PC-3 (cell line): ENCODE data around the gene GRIN2A. TPM values are rescaled to one million over a fixed set of nuclear protein-coding genes. Genes with fewer than 3 reads are reported as not detected.

Experiments used
- ATAC-seq: fragments of 200-7000 bp; cut with Tn5 transposase; 2 replicates; pipeline ENCODE4 v1.9.1; 2020; ENCODE audit warnings: mild to moderate bottlenecking, moderate library complexity
- BruUV-seq: library from RNA; stranded (reverse); fragments of 400-500 nt; replicated peaks from 2 replicates; lab custom pipeline; 2021; lab: Mats Ljungman, UMichigan
- CTCF ChIA-PET: fragments of 300-600 bp; sonication (Branson Sonifier 250); formaldehyde crosslinking; loops from one replicate; lab custom pipeline; 2022; ENCODE audit warnings: antibody characterized with exemption; lab: Charles Lee
- POLR2A ChIA-PET: fragments of 300-600 bp; sonication (Branson Sonifier 250); formaldehyde crosslinking; loops from one replicate; lab custom pipeline; 2022; ENCODE audit warnings: antibody characterized with exemption; ENCODE audit not compliant: unreplicated experiment; lab: Charles Lee
- DNase-seq: peaks from one replicate; pipeline ENCODE4 v3.0.0-alpha.2; 2015
- H2AFZ ChIP-seq: fragments of 300-600 bp; sonication (generic); 2 replicates; pipeline ENCODE4 v1.6.0; 2016; ENCODE audit warnings: antibody characterized with exemption, low read length
- H3F3A ChIP-seq: fragments of 300-600 bp; sonication (generic); one replicate; pipeline ENCODE4 v1.6.0; 2017; ENCODE audit warnings: antibody characterized with exemption, low read length, control low read depth, mild to moderate bottlenecking; ENCODE audit not compliant: unreplicated experiment
- H3K27ac ChIP-seq: fragments of 300-600 bp; sonication (generic); 2 replicates; pipeline ENCODE4 v1.5.1; 2016; ENCODE audit warnings: mild to moderate bottlenecking, low read length
- H3K27me3 ChIP-seq: fragments of 300-600 bp; sonication (generic); 2 replicates; pipeline ENCODE4 v1.6.1; 2016; ENCODE audit warnings: low read length, mixed read lengths
- H3K36me3 ChIP-seq: fragments of 300-600 bp; sonication (generic); 2 replicates; pipeline ENCODE4 v1.6.1; 2016; ENCODE audit warnings: low read depth, mixed run types, low read length, mixed read lengths
- H3K4me1 ChIP-seq: fragments of 300-600 bp; sonication (generic); 2 replicates; pipeline ENCODE4 v1.5.1; 2016; ENCODE audit warnings: low read length; ENCODE audit not compliant: insufficient read depth
- H3K4me2 ChIP-seq: fragments of 300-600 bp; sonication (generic); 2 replicates; pipeline ENCODE4 v1.6.0; 2016; ENCODE audit warnings: low read length
- H3K4me3 ChIP-seq: fragments of 300-600 bp; sonication (generic); 2 replicates; pipeline ENCODE4 v1.5.1; 2016; ENCODE audit warnings: mild to moderate bottlenecking, low read length, mixed read lengths
- H3K79me2 ChIP-seq: fragments of 300-600 bp; sonication (generic); 2 replicates; pipeline ENCODE4 v1.6.1; 2017; ENCODE audit warnings: low read length, mixed read lengths
- H3K9ac ChIP-seq: fragments of 300-600 bp; sonication (generic); 2 replicates; pipeline ENCODE4 v1.6.0; 2016; ENCODE audit warnings: mild to moderate bottlenecking, low read length
- H3K9me2 ChIP-seq: fragments of 300-600 bp; sonication (generic); replicated peaks from 2 replicates; pipeline ENCODE4 v1.6.1; 2016; ENCODE audit warnings: mixed run types, low read length, mixed read lengths
- H3K9me3 ChIP-seq: fragments of 300-600 bp; sonication (generic); 2 replicates; pipeline ENCODE4 v1.6.1; 2016; ENCODE audit warnings: low read length, mixed read lengths
- H4K20me1 ChIP-seq: fragments of 300-600 bp; sonication (generic); 2 replicates; pipeline ENCODE4 v1.6.1; 2016; ENCODE audit warnings: low read length, mixed read lengths
- EZH2 ChIP-seq: fragments of 300-600 bp; sonication (generic); IDR thresholded peaks from one replicate; pipeline ENCODE4 v1.6.1; 2017; ENCODE audit warnings: antibody characterized with exemption, mild to moderate bottlenecking, low read length; ENCODE audit not compliant: unreplicated experiment
- EZH2phosphoT487 ChIP-seq: fragments of 300-600 bp; sonication (generic); IDR thresholded peaks from 2 replicates; pipeline ENCODE4 v1.6.1; 2018; ENCODE audit warnings: mild to moderate bottlenecking, antibody characterized with exemption, low read length, borderline replicate concordance
- intact Hi-C: fragments of 100-400 bp; cut with micrococcal nuclease; formaldehyde crosslinking; loops from 2 replicates; pipeline ENCODE4 v1.9.0; 2023
- total RNA-seq: library from RNA; depleted of rRNA; stranded (reverse); fragments of >200 nt; gene quantifications from 2 replicates; pipeline ENCODE4 v1.2.3, GENCODE V29; 2014
- TF ChIP-seq, protein P1 (sequence below): fragments of 300-600 bp; sonication (generic); conservative IDR thresholded peaks from 2 replicates; pipeline ENCODE4 v1.5.1; 2017; ENCODE audit warnings: antibody characterized with exemption, low read depth, mild to moderate bottlenecking, low read length

GRIN2A gene
- total RNA-seq, 1 experiment from 2014 or later, result 0.04 TPM

DNA sequence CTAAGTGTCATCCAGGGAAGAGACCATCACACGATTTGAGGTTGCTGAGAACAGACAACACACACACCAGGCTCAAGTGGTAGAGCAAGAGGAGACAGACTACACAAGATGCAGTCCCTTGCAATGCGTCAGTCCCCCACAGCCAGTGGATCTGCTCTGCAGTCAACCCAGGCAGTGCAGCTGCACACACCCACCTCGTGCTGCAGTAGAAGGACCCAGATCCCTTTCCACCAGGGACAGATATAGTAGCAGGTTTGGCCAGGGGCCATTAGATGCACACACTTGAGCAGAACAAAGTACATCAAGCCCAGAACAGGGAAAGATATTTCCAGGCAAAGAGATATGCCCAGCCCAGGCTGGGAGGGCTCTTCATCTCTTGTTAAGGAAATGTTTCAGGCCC lies 112.9 kb downstream of the GRIN2A start:
- Histone ChIP-seq H2AFZ (no peak overlapping the region), H3K9me2 (no peaks in the 10 kb centered on the region), H3K9ac (no peak overlapping the region), H3K9me3 (no peaks in the 10 kb centered on the region), H3K79me2 (no peaks in the 10 kb centered on the region), H3K27ac (no peak overlapping the region), H3K4me3 (no peak overlapping the region), H3K4me1 (no peaks in the 10 kb centered on the region), H3K36me3 (no peaks in the 10 kb centered on the region), H3K27me3 (peaks cover 43% of the 10 kb centered on the region), H3F3A (no peaks in the 10 kb centered on the region), H4K20me1 (no peaks in the 10 kb centered on the region), H3K4me2 (no peak overlapping the region)
- POLR2A ChIA-PET, result no interaction called here
- ATAC-seq, result no peak
- CTCF ChIA-PET, result no interaction called here
- TF ChIP-seq, protein P1, sequence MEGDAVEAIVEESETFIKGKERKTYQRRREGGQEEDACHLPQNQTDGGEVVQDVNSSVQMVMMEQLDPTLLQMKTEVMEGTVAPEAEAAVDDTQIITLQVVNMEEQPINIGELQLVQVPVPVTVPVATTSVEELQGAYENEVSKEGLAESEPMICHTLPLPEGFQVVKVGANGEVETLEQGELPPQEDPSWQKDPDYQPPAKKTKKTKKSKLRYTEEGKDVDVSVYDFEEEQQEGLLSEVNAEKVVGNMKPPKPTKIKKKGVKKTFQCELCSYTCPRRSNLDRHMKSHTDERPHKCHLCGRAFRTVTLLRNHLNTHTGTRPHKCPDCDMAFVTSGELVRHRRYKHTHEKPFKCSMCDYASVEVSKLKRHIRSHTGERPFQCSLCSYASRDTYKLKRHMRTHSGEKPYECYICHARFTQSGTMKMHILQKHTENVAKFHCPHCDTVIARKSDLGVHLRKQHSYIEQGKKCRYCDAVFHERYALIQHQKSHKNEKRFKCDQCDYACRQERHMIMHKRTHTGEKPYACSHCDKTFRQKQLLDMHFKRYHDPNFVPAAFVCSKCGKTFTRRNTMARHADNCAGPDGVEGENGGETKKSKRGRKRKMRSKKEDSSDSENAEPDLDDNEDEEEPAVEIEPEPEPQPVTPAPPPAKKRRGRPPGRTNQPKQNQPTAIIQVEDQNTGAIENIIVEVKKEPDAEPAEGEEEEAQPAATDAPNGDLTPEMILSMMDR, result no peak
- BruUV-seq, result no TSS peak
- no peak for DNase-seq
- intact Hi-C loops, result no loop called here

- CTCF ChIA-PET, result no interaction called here
- Histone ChIP-seq H3K9ac (no peak overlapping the region), H3K79me2 (no peaks in the 10 kb centered on the region), H4K20me1 (no peaks in the 10 kb centered on the region), H3K27ac (no peak overlapping the region), H2AFZ (no peak overlapping the region), H3K27me3 (peaks cover 58% of the 10 kb centered on the region), H3K9me3 (no peaks in the 10 kb centered on the region), H3K4me2 (no peak overlapping the region), H3K36me3 (no peaks in the 10 kb centered on the region), H3F3A (no peaks in the 10 kb centered on the region), H3K9me2 (no peaks in the 10 kb centered on the region), H3K4me1 (no peaks in the 10 kb centered on the region), H3K4me3 (no peak overlapping the region)
- ATAC-seq (no peak), DNase-seq (no peak)
- intact Hi-C loops, result no loop called here
- TF ChIP-seq EZH2phosphoT487 (no peak), EZH2 (no peak)
- TF ChIP-seq, protein P1, result no peak
- BruUV-seq, result no TSS peak
- POLR2A ChIA-PET, result no interaction called here
Measured at GRCh38 chr16:10067835-10068234, 114.4 kb downstream of the GRIN2A start.

- Histone ChIP-seq H2AFZ (no peak overlapping the region), H4K20me1 (no peaks in the 10 kb centered on the region), H3K4me3 (no peak overlapping the region), H3F3A (no peaks in the 10 kb centered on the region), H3K9me3 (no peaks in the 10 kb centered on the region), H3K9me2 (no peaks in the 10 kb centered on the region), H3K27me3 (peaks cover 62% of the 10 kb centered on the region), H3K4me2 (no peak overlapping the region), H3K9ac (no peak overlapping the region), H3K79me2 (no peaks in the 10 kb centered on the region), H3K27ac (no peak overlapping the region), H3K36me3 (no peaks in the 10 kb centered on the region), H3K4me1 (no peaks in the 10 kb centered on the region)
- no peak for ATAC-seq
- POLR2A ChIA-PET, result no interaction called here
- BruUV-seq, result no TSS peak
- TF ChIP-seq, protein P1, result no peak
- no peak for TF ChIP-seq EZH2
- no peak for TF ChIP-seq EZH2phosphoT487
- CTCF ChIA-PET, result no interaction called here
- DNase-seq, result no peak
- intact Hi-C loops, result no loop called here
Measured at GRCh38 chr16:10067406-10067805, 114.8 kb downstream of the GRIN2A start.
